Retinal pigment epithelial cell (primary cell): Measurements from ENCODE around the gene C1orf52.
"Not testable (repeated sequence)": the region's sequence is repeated elsewhere in the genome, so short reads cannot be mapped to it uniquely, and the experiment has no call there.

ENCODE experiments used
- DNase-seq: peaks from one replicate; pipeline ENCODE4 v3.0.0-alpha.2; 2010; ENCODE audit warnings: low read depth
- H3K4me3 ChIP-seq: 2 replicates; pipeline ENCODE4 v1.5.1; 2011; ENCODE audit warnings: mild to moderate bottlenecking, low read length, control low read depth, moderate library complexity
- CTCF ChIP-seq: conservative IDR thresholded peaks from 2 replicates; pipeline ENCODE4 v1.5.1; 2011; ENCODE audit warnings: low read depth, low read length, control low read depth, inconsistent platforms

C1orf52 gene

GRCh38 chr1:85273397-85273796 is 13.9 kb upstream of the C1orf52 start:
- DNase-seq: no peak
- no peak overlapping the region for H3K4me3 ChIP-seq
- TF ChIP-seq CTCF: no peak

- TF ChIP-seq CTCF: no peak
- no peak overlapping the region for H3K4me3 ChIP-seq
- DNase-seq: no peak
These were observed 9.5 kb upstream of the C1orf52 start for GRCh38 chr1:85268801-85269585.

GRCh38 chr1:85267313-85267712 is 7.9 kb upstream of the C1orf52 start:
- DNase-seq: no peak
- no peak for TF ChIP-seq CTCF
- H3K4me3 ChIP-seq: no peak overlapping the region

DNA sequence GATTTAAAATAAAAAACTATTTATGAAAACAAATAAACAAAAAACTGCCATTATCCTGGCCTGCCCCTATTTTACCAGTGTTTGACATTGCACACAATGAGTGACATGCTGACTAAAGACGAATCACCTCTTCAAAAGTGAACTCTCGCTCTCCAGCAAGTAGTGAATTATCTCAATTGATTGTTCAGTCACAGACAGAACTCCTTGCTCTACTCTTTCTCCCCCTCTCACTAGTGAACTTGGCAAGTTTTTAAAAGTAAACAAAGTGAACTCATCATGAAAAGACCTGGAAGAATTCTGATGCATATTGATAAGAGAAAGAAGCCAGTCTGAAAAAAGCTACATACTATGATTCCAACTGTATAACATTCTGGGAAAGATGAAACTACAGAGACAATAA is 4.7 kb upstream of the C1orf52 start:
- no peak for DNase-seq
- no peak overlapping the region for H3K4me3 ChIP-seq
- TF ChIP-seq CTCF: no peak

DNA sequence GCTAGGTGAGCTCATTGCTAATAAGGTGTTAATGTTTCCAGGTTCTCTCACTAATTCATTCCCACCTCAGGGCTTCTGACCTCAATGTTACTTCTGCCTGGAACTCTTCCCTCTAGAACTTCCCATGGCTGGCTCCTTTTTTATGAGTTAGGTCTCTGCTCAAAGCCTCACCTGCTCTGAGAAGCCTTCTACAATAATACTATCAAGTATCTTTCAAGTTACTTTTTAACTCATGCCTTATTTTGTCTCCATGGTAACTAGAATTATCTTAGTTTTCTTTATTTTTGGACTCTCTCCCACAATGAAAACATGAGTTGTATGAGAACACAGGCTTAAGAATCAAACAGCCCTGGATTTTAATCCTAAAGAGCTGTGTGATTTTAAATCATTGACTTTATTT is 3.5 kb upstream of the C1orf52 start:
- H3K4me3 ChIP-seq: no peak overlapping the region
- DNase-seq: no peak
- TF ChIP-seq CTCF: no peak

- DNase-seq: no peak
- TF ChIP-seq CTCF: no peak
- peak overlapping the region; percentile 92 for H3K4me3 ChIP-seq
These were observed 431 bp upstream of the C1orf52 start for GRCh38 chr1:85259912-85260274.

DNA sequence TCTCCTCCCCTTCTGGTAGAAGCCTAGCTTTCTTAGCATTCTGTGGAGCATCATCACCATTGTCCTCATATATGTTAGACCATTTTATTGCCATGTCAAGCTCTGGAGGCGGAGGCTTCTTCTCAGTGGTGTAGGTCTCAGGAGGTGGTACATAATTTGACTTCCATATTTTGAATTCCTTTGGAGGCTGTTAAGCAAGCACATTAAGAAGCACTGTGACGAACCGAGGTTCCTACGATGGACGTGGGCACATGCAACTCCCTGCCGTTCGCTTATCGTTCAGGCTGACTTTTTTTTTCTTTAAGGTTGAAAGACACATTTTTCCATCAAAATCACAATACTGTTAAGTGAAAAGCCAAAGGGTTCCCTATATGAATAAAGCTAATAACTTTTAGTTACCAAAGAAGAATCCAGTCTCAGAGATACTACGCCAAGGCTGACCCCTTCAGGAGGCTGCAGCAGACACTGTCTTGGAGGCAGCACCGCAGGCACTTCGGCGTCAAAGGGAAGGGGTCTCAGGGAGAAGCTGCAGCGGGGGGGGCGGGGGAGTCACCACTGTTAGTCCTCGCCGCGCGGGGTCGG is 835 bp downstream of the C1orf52 start:
- peak overlapping the region; percentile 92 for H3K4me3 ChIP-seq
- peak; percentile 17 for TF ChIP-seq CTCF
- no peak for DNase-seq

GRCh38 chr1:85249042-85249441 is 10.4 kb downstream of the C1orf52 start:
- not testable (repeated sequence) for H3K4me3 ChIP-seq, DNase-seq
